ENCODE results near the gene SRGAP1. TPM values are rescaled to one million over a fixed set of nuclear protein-coding genes. Genes with fewer than 3 reads are reported as not detected.

The SRGAP1 gene
- polyA plus RNA-seq, 1 donor from 2014 or later: 4.8 TPM

DNA sequence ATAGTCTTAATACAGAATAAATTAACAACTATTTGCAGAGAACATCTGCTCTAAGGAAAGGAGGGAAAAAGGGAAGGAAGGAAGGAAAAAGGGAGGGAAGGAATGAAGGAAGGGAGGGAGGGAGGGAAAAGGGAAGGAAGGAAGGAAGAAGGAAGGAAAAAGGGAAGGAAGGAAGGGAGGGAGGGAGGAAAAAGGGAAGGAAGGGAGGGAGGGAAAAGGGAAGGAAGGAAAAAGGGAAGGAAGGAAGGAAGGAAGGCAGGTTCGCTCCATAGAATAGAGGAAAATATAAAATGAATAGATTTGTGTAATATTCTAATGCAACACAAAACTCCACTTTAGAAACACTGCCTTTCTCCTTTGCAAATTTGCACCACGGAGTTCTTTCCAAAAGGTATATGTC lies 361.0 kb downstream of the SRGAP1 start:
- no peak for TF ChIP-seq EZH2 (IDR thresholded peaks at IDR 0.05; ENCODE audit: borderline replicate concordance, insufficient read depth, low read length, poor library complexity, severe bottlenecking)
- no peak for TF ChIP-seq EP300 (conservative IDR thresholded peaks at IDR 0.05; ENCODE audit: poor library complexity, severe bottlenecking)
- no peak for TF ChIP-seq RAD21 (conservative IDR thresholded peaks at IDR 0.05)
- TF ChIP-seq MXI1 (conservative IDR thresholded peaks at IDR 0.05; ENCODE audit: poor library complexity, severe bottlenecking): no peak
- no peak for TF ChIP-seq CTCF (IDR thresholded peaks at IDR 0.05; ENCODE audit: poor library complexity, severe bottlenecking)
- no peak for TF ChIP-seq REST (IDR thresholded peaks at IDR 0.05; ENCODE audit: borderline replicate concordance)
- Histone ChIP-seq H3K4me3 (ENCODE audit: low read length) (no peak overlapping the region), H3K27ac (ENCODE audit: low read length) (no peak overlapping the region), H3F3A (ENCODE audit: insufficient read depth, low read length, poor library complexity, severe bottlenecking) (no peaks in the 10 kb centered on the region), H3K27me3 (ENCODE audit: insufficient read depth, low read depth, low read length) (no peaks in the 10 kb centered on the region), H2AFZ (ENCODE audit: low read depth, low read length) (no peak overlapping the region), H3K9me3 (ENCODE audit: low read length) (no peaks in the 10 kb centered on the region), H3K4me2 (ENCODE audit: low read length) (no peak overlapping the region), H3K9ac (ENCODE audit: low read length) (no peak overlapping the region), H3K9me2 (ENCODE audit: insufficient read depth, low read length) (no peaks in the 10 kb centered on the region), H4K20me1 (ENCODE audit: insufficient read depth) (no peaks in the 10 kb centered on the region), H3K36me3 (ENCODE audit: insufficient read depth, low read length) (no peaks in the 10 kb centered on the region), H3K79me2 (replicated peaks; ENCODE audit: insufficient read depth, low read length) (no peaks in the 10 kb centered on the region)

DNA sequence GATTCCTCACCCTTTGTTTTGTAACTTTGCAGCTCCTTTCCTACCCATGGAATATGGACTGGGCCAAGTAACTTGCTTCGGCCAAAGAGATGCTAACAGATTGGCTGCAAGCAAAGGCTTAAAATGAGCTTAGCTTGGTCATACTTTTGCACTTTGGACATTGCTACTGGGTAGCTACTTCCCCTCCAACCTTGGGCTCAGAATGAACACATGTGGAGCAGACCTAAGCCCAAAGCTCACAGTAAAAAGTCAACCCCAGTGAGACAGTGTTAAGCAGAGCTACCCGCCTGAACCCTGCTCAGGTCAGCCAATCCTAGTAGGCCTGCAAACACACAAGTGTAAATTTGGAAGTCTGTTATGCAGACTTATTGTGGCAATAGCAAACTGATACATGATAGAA lies 363.0 kb downstream of the SRGAP1 start:
- no peak overlapping the region for H3K27ac ChIP-seq (ENCODE audit: low read length)

More for the DNA sequence above, 363.0 kb downstream of the SRGAP1 start:
- H2AFZ ChIP-seq (ENCODE audit: low read depth, low read length): no peak overlapping the region
- no peaks in the 10 kb centered on the region for H3K9me2 ChIP-seq (ENCODE audit: insufficient read depth, low read length)
- no peaks in the 10 kb centered on the region for H3K27me3 ChIP-seq (ENCODE audit: insufficient read depth, low read depth, low read length)
- no peaks in the 10 kb centered on the region for H3F3A ChIP-seq (ENCODE audit: insufficient read depth, low read length, poor library complexity, severe bottlenecking)
- H3K9me3 ChIP-seq (ENCODE audit: low read length): peaks cover 5% of the 10 kb centered on the region
- H3K9ac ChIP-seq (ENCODE audit: low read length): no peak overlapping the region
- H4K20me1 ChIP-seq (ENCODE audit: insufficient read depth): no peaks in the 10 kb centered on the region
- TF ChIP-seq TAF1 (IDR thresholded peaks at IDR 0.05; ENCODE audit: low read depth) (no peak), POLR2AphosphoS5 (IDR thresholded peaks at IDR 0.05) (no peak), RAD21 (conservative IDR thresholded peaks at IDR 0.05) (no peak)
- no peak overlapping the region for H3K4me2 ChIP-seq (ENCODE audit: low read length)
- no peaks in the 10 kb centered on the region for H3K36me3 ChIP-seq (ENCODE audit: insufficient read depth, low read length)
- H3K79me2 ChIP-seq (replicated peaks; ENCODE audit: insufficient read depth, low read length): no peaks in the 10 kb centered on the region
- H3K4me3 ChIP-seq (ENCODE audit: low read length): no peak overlapping the region

Small RNA genes within 50 kb of the gene (small RNA-seq; reads per million reads assigned to genes)
- gene AC020611.1 (0 reads per million in 3 experiments), gene RNU6-1009P (0 reads per million in 3 experiments)

Other genes with a start within 250 kb of the SRGAP1 start
- 37.9 and 39.3 TPM in 2 replicates for gene DPY19L2, start 176.2 kb upstream of the SRGAP1 start, polyA plus RNA-seq
- 26.2 and 30.5 TPM in 2 replicates for gene RXYLT1, start 64.8 kb upstream of the SRGAP1 start, polyA plus RNA-seq

Measured in neural cell (in vitro differentiated cells).